KOPT-K1 (cell line): ENCODE data around the gene FLT1.

Experiments used
- H3K27ac ChIP-seq: fragments of 200-600 bp; sonication (generic); 2 replicates; pipeline ENCODE4 v1.5.1; 2016; ENCODE audit warnings: antibody characterized with exemption, mild to moderate bottlenecking, low read depth, low read length; ENCODE audit not compliant: poor library complexity, severe bottlenecking
- H3K36me3 ChIP-seq: fragments of 200-600 bp; sonication (generic); 2 replicates; pipeline ENCODE4 v1.5.1; 2017; ENCODE audit warnings: antibody characterized with exemption, mild to moderate bottlenecking, low read length, moderate library complexity; ENCODE audit not compliant: insufficient read depth
- H3K9me3 ChIP-seq: fragments of 200-600 bp; sonication (generic); 2 replicates; pipeline ENCODE4 v1.5.1; 2017; ENCODE audit warnings: antibody characterized with exemption, low read length, mild to moderate bottlenecking; ENCODE audit not compliant: insufficient read depth, poor library complexity, severe bottlenecking

Gene FLT1

GRCh38 chr13:28319528-28319927, 175.4 kb downstream of the FLT1 start:
- H3K9me3 ChIP-seq = no peaks in the 10 kb centered on the region
- H3K36me3 ChIP-seq = no peaks in the 10 kb centered on the region
- no peak overlapping the region for H3K27ac ChIP-seq

GRCh38 chr13:28318496-28318895, 176.4 kb downstream of the FLT1 start:
- no peaks in the 10 kb centered on the region for H3K9me3 ChIP-seq
- no peaks in the 10 kb centered on the region for H3K36me3 ChIP-seq
- no peak overlapping the region for H3K27ac ChIP-seq

- Histone ChIP-seq H3K9me3 (no peaks in the 10 kb centered on the region), H3K27ac (no peak overlapping the region), H3K36me3 (no peaks in the 10 kb centered on the region)
Observed at GRCh38 chr13:28316836-28317235, 178.1 kb downstream of the FLT1 start.

- H3K27ac ChIP-seq = no peak overlapping the region
- no peaks in the 10 kb centered on the region for H3K36me3 ChIP-seq
- H3K9me3 ChIP-seq = no peaks in the 10 kb centered on the region
Observed at GRCh38 chr13:28316129-28316528, 178.8 kb downstream of the FLT1 start.

GRCh38 chr13:28314879-28315278, 180.0 kb downstream of the FLT1 start:
- no peaks in the 10 kb centered on the region for H3K9me3 ChIP-seq

GRCh38 chr13:28313579-28313978, 181.3 kb downstream of the FLT1 start:
- Histone ChIP-seq H3K27ac (no peak overlapping the region), H3K36me3 (no peaks in the 10 kb centered on the region), H3K9me3 (no peaks in the 10 kb centered on the region)

More at GRCh38 chr13:28314879-28315278, 180.0 kb downstream of the FLT1 start:
- Histone ChIP-seq H3K27ac (no peak overlapping the region), H3K36me3 (no peaks in the 10 kb centered on the region)

- Histone ChIP-seq H3K9me3 (no peaks in the 10 kb centered on the region), H3K36me3 (no peaks in the 10 kb centered on the region), H3K27ac (no peak overlapping the region)
Observed at GRCh38 chr13:28306325-28306724, 188.6 kb downstream of the FLT1 start.

- Histone ChIP-seq H3K36me3 (no peaks in the 10 kb centered on the region), H3K9me3 (no peaks in the 10 kb centered on the region), H3K27ac (no peak overlapping the region)
Observed at GRCh38 chr13:28301839-28302238, 193.1 kb downstream of the FLT1 start.

- peaks cover 14% of the 10 kb centered on the region for H3K36me3 ChIP-seq
- no peak overlapping the region for H3K27ac ChIP-seq
- no peaks in the 10 kb centered on the region for H3K9me3 ChIP-seq
Observed at GRCh38 chr13:28299916-28300315, 195.0 kb downstream of the FLT1 start.

- peaks cover 40% of the 10 kb centered on the region for H3K36me3 ChIP-seq
- no peak overlapping the region for H3K27ac ChIP-seq
- H3K9me3 ChIP-seq = no peaks in the 10 kb centered on the region
Observed at GRCh38 chr13:28297341-28297740, 197.6 kb downstream of the FLT1 start.

GRCh38 chr13:28286263-28286662, 208.7 kb downstream of the FLT1 start:
- no peak overlapping the region for H3K27ac ChIP-seq
- peaks cover 92% of the 10 kb centered on the region for H3K36me3 ChIP-seq
- H3K9me3 ChIP-seq = no peaks in the 10 kb centered on the region

GRCh38 chr13:28283600-28283999, 211.3 kb downstream of the FLT1 start:
- H3K36me3 ChIP-seq = peaks cover 92% of the 10 kb centered on the region
- H3K9me3 ChIP-seq = no peaks in the 10 kb centered on the region
- no peak overlapping the region for H3K27ac ChIP-seq

GRCh38 chr13:28282451-28282850, 212.5 kb downstream of the FLT1 start:
- Histone ChIP-seq H3K9me3 (no peaks in the 10 kb centered on the region), H3K27ac (no peak overlapping the region), H3K36me3 (peaks cover 89% of the 10 kb centered on the region)

- no peak overlapping the region for H3K27ac ChIP-seq
- peaks cover 84% of the 10 kb centered on the region for H3K36me3 ChIP-seq
- H3K9me3 ChIP-seq = no peaks in the 10 kb centered on the region
Observed at GRCh38 chr13:28273919-28274318, 221.0 kb downstream of the FLT1 start.

GRCh38 chr13:28271056-28271840, 223.7 kb downstream of the FLT1 start:
- H3K36me3 ChIP-seq = peaks cover 82% of the 10 kb centered on the region
- peaks cover 15% of the 10 kb centered on the region for H3K9me3 ChIP-seq
- no peak overlapping the region for H3K27ac ChIP-seq

GRCh38 chr13:28268800-28269223, 226.1 kb downstream of the FLT1 start:
- peaks cover 74% of the 10 kb centered on the region for H3K36me3 ChIP-seq
- H3K27ac ChIP-seq = peak overlapping the region; percentile 76
- peaks cover 15% of the 10 kb centered on the region for H3K9me3 ChIP-seq
